ENCODE results near the gene DNHD1.

DNA sequence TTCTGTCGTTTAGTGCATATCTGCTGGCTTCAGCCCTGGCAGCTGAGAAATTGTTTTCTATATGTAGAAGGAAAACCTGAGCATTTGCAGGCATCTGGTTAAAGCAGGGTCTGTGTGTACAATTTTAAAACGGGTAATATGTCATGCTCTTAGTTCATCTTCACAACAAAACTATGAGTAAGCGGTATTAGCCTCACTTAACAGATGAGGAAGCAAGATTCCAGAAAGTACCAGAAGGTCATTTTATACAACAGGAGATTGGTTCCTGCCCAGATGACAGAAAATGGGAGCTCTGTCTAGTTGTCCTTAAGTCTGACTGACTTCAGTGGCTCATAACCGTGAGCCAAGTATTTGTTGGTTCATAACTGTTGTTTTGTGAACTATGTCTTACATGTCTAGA lies 14.6 kb upstream of the DNHD1 start:
- TF ChIP-seq, protein P1, sequence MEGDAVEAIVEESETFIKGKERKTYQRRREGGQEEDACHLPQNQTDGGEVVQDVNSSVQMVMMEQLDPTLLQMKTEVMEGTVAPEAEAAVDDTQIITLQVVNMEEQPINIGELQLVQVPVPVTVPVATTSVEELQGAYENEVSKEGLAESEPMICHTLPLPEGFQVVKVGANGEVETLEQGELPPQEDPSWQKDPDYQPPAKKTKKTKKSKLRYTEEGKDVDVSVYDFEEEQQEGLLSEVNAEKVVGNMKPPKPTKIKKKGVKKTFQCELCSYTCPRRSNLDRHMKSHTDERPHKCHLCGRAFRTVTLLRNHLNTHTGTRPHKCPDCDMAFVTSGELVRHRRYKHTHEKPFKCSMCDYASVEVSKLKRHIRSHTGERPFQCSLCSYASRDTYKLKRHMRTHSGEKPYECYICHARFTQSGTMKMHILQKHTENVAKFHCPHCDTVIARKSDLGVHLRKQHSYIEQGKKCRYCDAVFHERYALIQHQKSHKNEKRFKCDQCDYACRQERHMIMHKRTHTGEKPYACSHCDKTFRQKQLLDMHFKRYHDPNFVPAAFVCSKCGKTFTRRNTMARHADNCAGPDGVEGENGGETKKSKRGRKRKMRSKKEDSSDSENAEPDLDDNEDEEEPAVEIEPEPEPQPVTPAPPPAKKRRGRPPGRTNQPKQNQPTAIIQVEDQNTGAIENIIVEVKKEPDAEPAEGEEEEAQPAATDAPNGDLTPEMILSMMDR (IDR thresholded peaks at IDR 0.05): no peak
- TF ChIP-seq EZH2 (IDR thresholded peaks at IDR 0.05): no peak

Measured in neural progenitor cell (in vitro differentiated cells).